NCI-H2029 treated with DMSO at 0.1 percent for 48 hours (cell line): ENCODE measurements around the gene ATXN3L.
"Not testable (repeated sequence)": the region's sequence is repeated elsewhere in the genome, so short reads cannot be mapped to it uniquely, and the experiment has no call there.

ENCODE experiments used
- DNase-seq: peaks from one replicate; lab custom pipeline; 2025; lab: John Stamatoyannopoulos, UW

ATXN3L gene

GRCh38 chrX:13305108-13305507, 14.7 kb downstream of the ATXN3L start:
- no peak for DNase-seq

DNA sequence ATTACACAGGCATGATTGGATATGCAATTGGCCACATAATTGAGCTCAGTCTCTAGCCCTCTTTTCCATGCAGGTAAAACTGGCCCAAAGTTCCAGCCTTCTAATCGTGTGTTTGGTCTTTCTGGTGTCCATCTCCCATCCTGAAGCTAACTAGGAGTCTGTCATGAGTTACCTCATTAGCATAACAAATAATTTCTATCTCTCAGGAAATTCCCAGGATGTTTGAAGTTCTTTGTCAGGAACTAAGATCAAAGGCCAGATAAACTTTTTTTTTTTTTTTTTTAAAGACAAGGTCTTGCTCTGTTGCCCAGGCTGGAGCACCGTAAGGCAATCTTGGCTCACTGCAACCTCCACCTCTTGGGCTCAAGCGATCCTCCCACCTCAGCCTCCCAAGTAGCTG, 15.8 kb downstream of the ATXN3L start:
- no peak for DNase-seq

DNA sequence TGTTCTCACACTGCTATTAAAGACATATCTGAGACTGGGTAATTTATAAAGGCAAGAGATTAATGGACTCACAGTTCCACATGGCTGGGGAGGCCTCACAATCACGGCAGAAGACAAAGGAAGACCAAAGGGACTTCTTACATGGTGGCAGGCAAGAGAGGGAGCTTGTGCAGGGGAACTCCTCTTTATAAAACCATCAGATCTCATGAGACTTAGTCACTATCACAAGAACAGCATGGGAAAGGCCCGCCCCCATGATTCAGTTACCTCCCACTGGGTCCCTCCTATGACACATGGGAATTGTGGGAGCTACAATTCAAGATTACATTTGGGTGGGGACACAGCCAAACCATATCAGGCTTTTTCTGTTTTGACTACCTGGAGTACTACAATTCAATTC, 16.6 kb downstream of the ATXN3L start:
- not testable (repeated sequence) for DNase-seq

DNA sequence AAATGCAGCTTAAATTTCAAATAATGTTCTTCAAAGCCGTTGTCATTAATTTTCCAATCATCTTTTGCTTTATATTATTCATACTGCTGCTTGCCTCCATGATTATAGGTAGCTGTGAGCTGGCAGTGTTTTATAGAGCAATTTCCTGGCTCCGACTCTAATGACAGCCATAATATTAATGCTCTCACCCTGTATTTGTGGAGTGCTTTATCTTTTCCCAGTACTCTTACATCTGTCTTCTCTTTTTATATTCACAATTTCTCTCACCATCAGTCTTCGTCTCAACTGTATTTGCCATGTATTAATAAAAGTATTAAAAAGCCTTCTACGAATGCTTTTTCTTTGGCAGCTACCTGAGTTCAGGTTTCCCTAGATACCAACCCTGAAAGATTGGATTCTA, 21.0 kb downstream of the ATXN3L start:
- DNase-seq: no peak

DNA sequence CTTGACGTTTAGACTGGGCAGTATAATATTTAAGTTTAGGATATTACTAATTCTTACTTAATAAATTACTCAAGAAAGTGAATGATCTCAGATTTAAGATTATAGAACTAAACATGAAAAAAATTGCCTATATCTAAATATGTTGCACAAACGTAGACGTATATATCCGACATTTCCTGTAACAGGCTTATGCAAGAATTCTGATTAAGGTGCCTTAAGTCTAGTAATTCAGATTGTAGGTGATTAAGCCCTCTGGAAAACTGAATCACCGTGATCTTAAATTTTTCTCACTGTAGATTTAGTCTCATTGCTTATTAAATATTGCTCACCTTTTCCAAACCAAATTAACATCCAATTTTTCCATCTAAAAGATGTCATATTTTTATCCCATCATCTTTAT, 24.0 kb downstream of the ATXN3L start:
- DNase-seq: no peak

DNA sequence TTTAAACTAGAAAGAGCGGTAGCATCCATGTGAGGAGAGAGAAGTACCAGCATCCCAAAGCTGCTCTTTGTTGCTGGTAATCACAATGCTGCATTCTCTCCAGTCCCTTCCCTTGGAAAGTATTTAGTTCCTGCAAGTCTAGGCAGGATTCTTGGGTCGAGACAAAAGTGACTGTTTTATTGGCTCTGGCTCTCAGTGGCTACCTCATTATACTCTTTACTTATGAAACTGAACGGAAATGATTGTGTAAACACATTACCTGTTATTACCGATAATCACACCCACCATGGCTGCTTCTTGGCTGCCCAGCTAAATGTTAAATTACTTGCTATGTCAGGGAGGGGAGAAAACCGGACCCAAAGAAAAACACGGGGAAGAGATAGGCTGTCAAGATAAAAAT, 26.2 kb downstream of the ATXN3L start:
- DNase-seq: no peak

DNA sequence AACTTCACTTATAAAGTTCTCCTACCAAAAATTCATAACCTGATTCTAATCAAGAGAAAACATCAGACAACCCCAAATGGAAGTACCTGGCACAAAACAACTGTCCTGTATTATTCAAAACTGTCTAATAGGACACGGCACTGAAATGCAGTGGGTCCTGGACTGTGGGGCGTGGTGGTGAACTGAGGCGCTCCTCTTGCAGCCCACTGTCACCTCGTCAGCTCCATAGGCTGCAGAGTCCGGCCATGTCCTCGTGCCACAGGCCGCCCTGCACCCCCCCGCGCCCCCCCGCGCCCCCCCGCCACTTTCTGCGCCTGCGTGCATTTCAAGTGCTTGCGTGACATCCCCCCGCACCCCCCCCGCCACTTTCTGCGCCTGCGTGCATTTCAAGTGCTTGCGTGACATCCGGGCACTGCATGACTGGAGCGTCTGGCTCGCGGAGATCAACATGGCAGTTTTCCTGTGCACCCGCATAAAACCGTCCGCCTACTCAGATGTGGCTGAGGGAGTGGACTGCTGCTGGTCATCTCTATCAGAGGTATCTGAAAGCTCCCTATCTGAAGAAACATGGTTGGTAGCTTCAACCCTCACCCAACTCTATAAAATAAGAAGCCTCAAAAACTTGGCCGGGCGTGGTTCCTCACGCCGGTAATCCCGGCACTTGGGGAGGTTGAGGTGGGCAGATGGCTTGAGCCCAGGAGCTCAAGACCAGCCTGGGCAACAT, 28.8 kb downstream of the ATXN3L start:
- DNase-seq: no peak

DNA sequence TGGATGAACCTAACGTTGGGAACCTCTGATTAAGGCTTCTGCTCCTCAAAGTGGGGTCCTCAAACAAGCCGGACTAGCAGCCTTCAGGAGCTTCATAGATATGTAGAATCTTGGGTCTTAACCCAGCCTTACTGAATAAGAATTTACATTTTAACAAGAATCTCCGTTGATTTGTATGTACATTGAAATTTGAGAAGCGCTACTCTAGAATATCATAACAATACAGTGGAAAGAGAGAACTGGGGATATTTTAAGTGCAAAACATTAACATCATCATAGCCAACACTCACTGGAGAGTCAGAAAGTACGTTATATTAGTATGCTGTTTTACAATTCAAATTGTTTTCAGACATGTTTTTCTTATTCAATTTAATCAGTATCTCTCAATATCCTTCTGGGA, 31.2 kb downstream of the ATXN3L start:
- no peak for DNase-seq

DNA sequence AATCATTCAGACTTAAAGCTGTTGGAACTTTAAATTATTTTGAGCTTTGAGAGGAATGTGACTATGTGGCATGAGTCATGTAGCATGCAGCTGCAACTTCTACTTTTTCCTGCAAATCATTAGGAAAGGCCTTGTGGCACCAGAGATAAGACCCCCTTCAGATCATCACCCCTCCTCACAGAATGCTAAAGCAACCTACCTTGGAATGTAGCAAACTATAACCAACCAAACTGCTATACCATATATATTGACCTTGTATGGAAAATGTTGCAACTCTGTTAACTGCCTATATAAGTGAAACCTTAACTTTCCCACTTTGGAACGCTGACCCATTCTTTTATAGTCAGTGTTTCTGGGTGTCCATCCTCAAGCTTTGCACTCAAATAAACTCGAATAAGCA, 32.0 kb downstream of the ATXN3L start:
- DNase-seq: no peak

GRCh38 chrX:13285693-13286092, 34.2 kb downstream of the ATXN3L start:
- DNase-seq: no peak

GRCh38 chrX:13285229-13285628, 34.6 kb downstream of the ATXN3L start:
- no peak for DNase-seq

- no peak for DNase-seq
Measured at GRCh38 chrX:13284570-13284969, 35.3 kb downstream of the ATXN3L start.

GRCh38 chrX:13283950-13284546, 35.8 kb downstream of the ATXN3L start:
- no peak for DNase-seq

GRCh38 chrX:13283512-13283911, 36.3 kb downstream of the ATXN3L start:
- DNase-seq: no peak

GRCh38 chrX:13281289-13281688, 38.6 kb downstream of the ATXN3L start:
- no peak for DNase-seq

- no peak for DNase-seq
Measured at GRCh38 chrX:13279279-13280018, 40.4 kb downstream of the ATXN3L start.

DNA sequence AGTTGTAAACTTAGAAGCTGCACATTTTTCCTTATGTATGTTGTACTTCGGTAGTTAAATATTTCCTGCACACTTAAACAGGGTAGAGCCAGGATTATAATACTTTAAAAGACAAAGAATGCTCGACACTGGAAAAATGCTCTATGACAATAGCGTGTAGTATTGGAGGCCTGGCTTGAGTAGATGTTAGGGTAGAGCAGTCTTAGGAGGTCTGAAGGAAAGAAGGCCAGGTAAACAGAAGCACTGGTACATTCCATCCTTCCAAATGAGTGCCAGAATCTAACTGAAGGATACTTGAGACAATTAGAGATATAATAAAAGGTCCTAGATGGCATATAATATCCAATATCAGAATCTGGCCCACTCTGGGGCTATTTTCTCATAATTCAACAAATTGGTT, 42.3 kb downstream of the ATXN3L start:
- DNase-seq: no peak

DNA sequence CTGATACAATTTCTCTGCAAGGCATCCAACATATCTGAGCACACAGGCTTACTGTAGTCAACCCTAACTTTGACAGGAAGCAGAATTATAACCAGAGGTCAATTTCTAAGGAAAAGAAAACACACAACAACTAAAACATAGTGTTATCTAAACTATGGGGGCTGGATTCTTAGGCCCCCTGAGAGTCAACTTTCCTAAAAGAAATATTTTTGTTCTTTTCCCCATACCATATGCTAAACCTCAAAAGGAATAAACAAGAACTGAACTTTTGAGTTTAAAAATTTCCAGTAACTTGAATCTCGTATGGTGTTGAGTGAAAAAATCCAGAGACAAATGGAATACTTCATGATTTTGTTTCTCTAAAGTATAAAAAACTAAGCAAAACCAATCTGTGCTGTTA, 42.9 kb downstream of the ATXN3L start:
- no peak for DNase-seq

DNA sequence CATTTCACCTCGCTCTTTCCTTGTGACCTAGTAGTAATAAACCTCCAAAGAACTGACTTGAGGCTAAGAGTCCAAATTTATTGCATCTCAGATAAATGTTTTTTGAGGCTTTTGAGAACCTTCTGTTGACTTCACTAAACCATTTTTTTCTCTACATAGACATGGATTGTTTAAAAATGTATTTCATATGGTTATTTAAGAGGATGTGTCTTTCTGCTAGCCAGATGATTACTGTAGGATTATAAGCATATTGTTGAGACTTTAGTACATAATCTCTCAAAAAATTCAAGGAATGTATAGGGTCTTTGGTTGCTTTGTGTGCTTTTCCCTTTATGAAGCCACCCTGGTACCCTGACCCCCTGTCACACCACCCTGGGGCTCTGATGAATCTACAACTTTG, 44.8 kb downstream of the ATXN3L start:
- DNase-seq: no peak

- no peak for DNase-seq
Measured at GRCh38 chrX:13272426-13272825, 47.4 kb downstream of the ATXN3L start.

DNA sequence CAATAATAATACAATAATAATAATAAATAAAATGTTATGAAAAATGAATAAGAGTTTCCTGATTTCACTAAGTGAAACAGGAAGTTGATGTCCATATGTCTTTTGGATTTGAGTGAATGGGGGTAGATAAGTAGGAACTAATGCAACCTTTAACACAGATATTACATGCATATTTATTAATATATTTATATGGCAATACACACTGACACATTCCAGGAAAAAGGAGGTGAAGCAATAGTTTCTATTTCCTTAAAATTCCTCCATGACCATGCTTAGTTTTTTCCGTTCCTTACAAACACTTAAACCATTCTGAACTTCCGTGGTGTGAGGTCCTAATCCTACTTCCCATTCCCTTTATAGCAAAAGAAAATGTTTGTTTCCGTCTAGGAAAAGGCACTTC, 48.3 kb downstream of the ATXN3L start:
- DNase-seq: no peak

DNA sequence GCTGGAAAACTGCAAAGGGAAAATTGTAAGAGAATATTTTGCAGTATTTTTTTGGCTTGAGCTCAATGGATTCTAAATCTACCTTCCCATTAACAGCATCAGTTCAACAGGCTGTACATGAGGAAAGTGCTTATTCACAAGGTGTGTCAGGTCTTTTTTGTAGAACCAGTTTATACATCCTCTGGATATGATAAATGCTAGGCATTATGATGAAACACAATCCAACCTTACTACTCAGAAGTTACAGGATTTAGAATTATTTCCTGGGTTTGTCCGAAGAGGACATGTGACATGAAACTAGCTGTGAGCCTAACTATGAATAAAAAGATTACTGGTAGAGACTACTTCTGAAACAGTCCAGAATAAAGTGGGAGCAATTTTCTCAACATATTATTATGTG, 49.5 kb downstream of the ATXN3L start:
- no peak for DNase-seq

DNA sequence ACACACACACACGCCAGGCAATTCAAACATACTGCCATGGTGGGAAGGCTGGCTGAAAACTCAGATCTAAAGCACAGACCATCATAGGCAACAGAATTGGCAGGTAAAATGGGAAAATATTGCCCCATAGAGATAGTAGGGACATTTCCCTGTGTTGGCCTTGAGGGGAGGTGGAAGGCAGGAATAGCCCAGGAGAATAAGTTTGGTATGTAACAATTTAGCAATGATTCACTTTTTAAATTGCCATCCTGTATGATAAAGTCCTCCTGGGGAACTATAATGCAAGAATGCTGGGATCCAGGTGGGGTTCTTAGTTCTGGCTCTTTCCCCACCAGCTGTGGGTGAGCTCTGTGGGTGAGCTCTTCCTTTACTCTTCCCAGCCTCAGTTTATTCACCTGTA, 51.0 kb downstream of the ATXN3L start:
- DNase-seq: no peak
